OCI-M2 (cell line): ENCODE data around the gene LUC7L2.
"Not testable (repeated sequence)": the region's sequence is repeated elsewhere in the genome, so short reads cannot be mapped to it uniquely, and the experiment has no call there.

Experiments
- DNase-seq: peaks from one replicate; lab custom pipeline; 2025; ENCODE audit not compliant: unreplicated experiment; lab: John Stamatoyannopoulos, UW

The LUC7L2 gene

DNA sequence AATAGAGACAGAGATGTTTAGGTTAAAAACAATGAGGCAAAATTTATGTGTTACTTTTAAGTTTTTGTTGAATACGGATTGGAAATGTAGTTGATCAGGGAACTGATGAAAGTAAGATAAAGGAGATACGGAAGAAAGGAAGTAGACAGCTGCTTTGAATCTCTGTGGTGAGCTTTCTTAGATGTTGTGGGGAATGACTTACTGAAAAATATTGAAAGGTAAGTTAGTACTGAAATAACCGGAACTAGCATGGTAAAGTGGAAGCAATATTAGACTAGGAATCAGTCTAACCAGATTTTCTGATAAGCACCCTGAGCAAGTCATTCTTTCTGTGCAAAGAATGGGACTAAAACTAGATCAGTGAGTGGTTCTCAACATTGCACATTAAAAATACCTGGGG is 34.8 kb downstream of the LUC7L2 start:
- DNase-seq = no peak

- DNase-seq = no peak
These were observed 36.7 kb downstream of the LUC7L2 start for GRCh38 chr7:139396323-139396951.

- DNase-seq = no peak
These were observed 37.5 kb downstream of the LUC7L2 start for GRCh38 chr7:139397192-139397591.

- no peak for DNase-seq
These were observed 43.9 kb downstream of the LUC7L2 start for GRCh38 chr7:139403601-139404000.

- no peak for DNase-seq
These were observed 47.9 kb downstream of the LUC7L2 start for GRCh38 chr7:139407555-139407954.

DNA sequence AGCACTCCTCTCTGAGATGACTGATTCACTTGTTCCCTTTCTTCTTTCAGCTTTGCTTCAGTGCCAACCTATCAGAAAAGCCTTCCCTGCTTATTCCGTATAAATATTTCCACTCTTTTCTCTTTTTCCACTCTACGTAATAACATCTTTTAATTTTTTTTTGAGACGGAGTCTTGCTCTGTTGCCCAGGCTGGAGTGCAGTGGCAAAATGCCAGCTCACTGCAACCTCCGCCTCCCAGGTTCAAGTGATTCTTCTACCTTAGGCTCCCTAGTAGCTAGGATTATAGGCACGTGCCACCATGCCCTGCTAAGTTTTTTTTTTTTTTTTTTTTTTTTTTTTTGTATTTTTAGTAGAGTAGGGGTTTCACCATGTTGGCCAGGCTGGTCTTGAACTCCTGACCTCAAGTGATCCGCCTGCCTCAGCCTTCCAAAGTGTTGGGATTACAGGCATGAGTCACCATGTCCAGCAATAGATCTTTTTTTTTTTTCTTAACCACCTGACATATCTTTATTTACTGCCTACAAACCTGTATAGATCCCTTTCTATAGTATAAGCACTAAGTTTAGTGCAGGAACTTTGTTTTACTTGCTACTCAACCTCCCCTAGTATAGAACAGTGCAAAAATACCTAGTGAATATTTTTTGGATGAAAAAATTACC is 55.2 kb downstream of the LUC7L2 start:
- DNase-seq = not testable (repeated sequence)

DNA sequence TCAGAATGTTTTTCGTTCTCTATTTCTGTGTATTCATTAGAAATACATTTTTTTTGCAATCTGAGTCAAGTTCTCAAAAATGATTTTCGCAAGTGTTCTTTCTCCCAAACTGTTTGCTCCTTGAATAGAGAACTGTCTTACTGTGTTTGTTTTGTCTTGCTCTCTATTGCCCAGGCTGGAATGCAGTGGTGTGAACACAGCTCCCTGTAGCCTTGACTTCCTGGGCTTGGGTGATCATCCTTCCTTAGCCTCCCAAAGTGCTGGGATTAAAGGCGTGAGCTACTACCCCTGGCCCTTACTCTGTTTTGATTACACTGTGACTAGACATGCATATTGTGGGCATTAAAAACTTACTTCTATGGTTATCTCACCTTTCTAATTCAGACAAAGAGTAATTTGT is 56.7 kb downstream of the LUC7L2 start:
- DNase-seq = no peak

GRCh38 chr7:139417478-139417877 is 57.8 kb downstream of the LUC7L2 start:
- no peak for DNase-seq

DNA sequence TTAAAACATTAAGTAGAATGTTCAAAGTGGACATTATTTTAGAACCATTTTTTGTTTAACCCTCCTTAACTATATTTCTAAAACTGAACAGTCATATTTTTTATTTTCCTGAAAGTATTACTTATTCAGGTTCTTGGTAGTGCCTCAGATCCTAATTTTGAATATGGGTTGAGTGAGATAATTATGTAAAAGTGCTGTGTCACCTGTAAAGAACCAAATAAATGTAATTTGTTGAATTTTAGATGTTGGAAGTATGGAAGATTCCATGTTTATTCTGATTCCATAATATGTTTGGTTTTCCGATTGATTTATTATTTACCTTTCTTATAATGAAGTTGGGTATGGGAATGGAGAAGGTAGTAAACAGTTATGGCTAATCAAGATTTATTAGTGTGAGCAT is 61.4 kb downstream of the LUC7L2 start:
- no peak for DNase-seq

DNA sequence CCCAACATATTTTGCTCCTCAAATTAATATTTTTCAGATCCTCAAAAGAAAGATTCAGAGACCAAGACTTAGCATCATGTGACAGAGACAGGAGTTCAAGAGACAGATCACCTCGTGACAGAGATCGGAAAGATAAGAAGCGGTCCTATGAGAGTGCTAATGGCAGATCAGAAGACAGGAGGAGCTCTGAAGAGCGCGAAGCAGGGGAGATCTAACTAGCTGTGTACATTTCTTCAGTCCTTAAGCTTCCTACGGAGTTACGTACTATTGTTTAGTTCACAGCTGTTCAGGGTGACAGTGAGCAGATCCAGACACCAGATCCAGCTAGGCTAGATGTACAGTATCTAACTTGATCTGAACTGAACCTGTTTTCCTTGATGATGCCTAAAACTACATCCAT is 62.4 kb downstream of the LUC7L2 start:
- DNase-seq = no peak

DNA sequence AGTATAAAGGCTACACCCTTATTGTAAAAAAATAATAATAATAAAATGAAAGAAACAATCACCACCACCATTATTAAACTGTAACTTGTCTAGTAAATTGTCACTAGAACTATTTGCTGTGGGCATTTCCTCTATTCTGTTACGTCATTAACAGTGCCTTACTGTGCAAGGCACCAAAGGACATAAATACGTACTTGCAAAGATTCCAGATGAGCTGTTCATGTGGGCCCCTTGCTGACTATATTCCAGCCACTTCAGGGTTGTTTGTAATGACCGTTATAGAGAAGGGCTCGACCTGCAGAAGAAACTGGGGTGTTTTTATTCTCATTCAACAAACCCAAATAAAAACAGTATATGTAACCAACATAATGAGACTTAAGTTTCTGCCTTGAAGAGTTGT is 63.4 kb downstream of the LUC7L2 start:
- DNase-seq = no peak

DNA sequence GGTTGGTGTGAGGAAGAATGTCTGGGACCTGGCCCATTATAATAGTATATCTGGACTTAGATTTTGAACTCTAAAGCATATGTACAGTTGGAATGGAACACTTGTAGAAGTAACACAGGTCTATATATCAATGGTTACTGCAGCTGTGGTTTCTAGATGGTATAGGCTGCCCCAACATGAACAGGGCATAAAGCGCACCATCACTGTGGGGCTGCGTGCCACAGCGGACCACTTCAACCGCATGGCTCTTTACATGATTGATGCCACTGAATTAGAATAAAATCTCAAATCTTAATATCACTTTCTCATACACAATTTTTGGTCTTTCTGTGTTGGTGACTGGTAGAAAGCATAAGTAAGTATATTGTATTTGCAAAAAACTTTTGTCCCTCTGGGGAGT is 64.3 kb downstream of the LUC7L2 start:
- no peak for DNase-seq

DNA sequence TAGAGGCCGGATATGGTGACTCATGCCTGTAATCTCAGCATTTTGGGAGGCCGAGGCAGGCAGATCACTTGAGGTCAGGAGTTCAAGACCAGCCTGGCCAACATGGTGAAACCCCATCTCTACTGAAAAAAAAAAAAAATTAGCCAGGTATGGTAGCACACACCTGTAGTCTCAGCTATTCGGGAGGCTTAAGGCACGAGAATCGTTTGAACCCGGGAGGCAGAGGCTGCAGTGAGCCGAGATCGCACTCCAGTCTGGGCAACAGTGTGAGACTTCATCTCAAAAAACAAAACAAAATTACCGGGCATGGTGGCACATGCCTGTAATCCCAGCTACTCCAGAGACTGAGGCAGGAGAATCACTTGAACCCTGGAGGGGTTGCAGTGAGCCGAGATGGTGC is 66.0 kb downstream of the LUC7L2 start:
- DNase-seq = not testable (repeated sequence)

DNA sequence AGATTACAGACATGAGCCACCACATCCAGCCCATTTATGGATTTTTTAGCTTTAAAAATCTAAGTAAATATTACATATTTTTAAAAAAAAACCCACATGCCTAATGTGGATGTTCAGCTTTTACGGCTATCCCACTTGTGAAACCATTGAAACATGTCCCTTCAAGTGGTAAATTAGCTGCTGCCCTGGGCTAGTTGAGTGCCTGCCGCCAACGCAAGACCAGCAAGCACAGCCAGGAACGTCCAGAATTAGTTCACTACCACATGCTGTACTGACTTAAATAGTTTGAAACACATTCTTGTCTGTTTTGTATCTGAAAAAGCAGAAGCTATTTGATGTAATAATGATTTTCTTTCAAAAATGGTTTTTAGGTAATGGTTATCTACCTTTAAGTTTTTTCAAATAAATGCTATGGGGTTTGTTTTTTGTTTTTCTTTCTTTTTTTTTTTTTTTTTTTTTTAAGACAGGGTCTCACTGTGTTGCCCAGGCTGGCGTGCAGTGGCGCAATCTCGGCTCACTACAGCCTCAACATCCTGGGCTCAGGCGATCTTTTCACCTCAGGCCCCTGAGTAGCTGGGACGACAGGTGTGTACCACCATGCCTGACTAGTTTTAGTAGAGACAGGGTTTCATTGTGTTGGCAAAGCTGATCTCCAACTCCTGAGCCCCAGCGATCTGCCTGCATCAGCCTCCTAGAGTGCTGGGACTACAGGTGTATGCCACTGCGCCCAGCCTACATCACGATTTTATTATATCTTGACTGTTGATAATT is 66.7 kb downstream of the LUC7L2 start:
- no peak for DNase-seq

DNA sequence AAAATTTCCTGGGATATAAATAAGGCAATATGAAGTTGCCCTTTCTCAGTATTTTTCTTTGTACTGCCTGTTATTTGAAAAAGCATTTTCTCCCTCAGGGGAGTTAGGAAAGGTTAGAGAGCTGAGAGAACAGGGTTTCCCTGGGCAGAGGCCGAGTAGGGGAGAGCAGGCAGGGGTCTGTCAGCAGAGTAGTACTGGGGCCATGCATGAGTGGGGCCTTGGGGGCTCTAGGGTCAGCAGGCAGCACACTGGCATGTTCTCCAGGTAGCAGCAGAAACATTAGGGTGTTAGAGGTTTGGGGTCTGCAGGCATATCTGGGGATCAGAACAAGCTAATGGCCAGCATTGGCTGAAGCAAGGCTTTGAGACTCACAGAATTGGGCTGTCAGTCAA is 67.3 kb downstream of the LUC7L2 start:
- DNase-seq = no peak

DNA sequence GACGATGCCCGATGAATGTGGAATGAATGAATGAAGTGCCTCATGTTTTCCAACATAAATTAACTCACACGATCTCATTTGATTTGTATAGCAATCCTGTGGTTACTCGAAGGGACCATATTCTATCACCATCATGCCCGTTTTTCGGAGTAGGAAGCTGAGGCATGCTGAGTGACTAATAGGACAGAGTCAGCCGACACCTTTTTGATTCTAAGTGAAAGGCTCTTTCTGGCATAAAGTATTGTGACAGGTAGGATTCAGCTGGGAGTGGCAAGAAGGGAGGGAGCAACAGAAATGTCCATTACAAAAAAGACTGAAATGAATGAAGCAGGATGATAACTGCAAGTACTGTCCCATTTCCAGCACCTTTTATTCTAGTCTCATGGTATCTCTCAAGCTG is 68.1 kb downstream of the LUC7L2 start:
- no peak for DNase-seq

DNA sequence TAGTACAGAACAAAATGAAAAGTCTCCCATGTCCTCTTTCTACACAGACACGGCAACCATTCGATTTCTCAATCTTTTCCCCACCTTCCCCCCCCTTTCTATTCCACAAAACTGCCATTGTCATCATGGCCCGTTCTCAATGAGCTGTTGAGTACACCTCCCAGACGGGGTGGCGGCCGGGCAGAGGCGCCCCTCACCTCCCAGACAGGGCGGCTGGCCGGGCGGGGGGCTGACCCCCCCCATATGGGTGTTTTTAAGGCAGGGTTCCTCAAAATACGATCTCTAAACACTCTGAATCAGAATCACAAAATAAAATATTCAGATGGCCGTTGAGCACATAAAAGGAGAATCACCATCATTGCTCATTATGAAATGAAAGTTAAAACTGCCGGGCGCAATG is 70.0 kb downstream of the LUC7L2 start:
- not testable (repeated sequence) for DNase-seq

DNA sequence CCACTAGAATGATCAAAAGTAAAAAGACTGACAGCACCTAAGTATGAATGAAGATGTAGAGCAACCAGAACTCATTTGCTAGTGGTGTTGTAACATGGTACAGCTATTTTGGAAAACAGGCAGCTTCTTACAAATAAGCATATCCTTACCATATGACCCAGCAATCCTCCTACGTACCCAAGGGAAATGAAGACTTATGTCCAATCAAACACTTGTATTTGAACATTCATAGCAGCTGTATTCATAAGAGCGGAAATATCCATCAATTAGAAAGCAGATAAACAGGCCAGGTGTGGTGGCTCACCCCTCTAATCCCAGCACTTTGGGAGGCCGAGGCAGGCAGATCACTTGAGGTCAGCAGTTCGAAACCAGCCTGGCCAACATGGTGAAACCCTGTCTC is 70.7 kb downstream of the LUC7L2 start:
- no peak for DNase-seq

- DNase-seq = no peak
These were observed 71.3 kb downstream of the LUC7L2 start for GRCh38 chr7:139431010-139431409.

GRCh38 chr7:139431459-139431858 is 71.8 kb downstream of the LUC7L2 start:
- DNase-seq = no peak

DNA sequence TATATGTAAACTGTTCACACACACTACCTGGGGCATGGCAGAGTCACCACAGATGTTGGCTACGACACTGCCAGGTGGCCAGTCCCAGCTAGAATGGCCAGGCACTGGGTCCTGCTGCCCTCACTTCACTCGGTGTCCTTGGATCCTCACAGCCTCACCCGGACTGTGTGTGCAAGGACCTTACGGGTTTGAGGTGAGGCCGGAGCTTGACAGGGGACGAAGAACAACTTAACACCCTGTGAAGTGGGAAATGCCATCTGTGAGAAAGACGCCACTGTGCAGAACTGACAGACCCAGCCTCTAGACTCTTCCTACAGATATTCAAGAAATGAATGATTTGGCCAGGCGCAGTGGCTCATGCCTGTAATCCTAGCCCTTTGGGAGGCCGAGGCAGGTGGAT is 77.1 kb downstream of the LUC7L2 start:
- no peak for DNase-seq

- no peak for DNase-seq
These were observed 79.7 kb downstream of the LUC7L2 start for GRCh38 chr7:139439375-139439774.
